ENCODE measurements around the gene GPR155.

DNA sequence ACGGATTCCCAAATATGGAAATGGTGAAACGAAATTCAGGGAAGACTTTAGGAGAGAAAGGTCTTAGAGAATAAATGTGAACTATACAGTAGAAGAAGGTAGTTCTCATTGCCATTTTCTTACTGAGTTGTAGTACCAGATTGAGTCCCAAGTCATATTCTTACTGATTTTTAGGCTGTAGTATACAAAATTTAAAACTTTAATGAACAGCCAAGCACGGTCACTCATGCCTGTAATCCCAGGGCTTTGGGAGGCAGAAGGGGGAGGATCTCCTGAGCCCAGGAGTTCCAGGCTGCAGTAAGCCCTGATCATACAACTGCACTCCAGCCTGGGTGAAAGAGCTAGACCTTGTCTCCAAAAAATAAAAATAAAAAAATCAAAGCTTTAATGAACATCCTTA, 89.1 kb downstream of the GPR155 start:
- TF ChIP-seq, protein P1, sequence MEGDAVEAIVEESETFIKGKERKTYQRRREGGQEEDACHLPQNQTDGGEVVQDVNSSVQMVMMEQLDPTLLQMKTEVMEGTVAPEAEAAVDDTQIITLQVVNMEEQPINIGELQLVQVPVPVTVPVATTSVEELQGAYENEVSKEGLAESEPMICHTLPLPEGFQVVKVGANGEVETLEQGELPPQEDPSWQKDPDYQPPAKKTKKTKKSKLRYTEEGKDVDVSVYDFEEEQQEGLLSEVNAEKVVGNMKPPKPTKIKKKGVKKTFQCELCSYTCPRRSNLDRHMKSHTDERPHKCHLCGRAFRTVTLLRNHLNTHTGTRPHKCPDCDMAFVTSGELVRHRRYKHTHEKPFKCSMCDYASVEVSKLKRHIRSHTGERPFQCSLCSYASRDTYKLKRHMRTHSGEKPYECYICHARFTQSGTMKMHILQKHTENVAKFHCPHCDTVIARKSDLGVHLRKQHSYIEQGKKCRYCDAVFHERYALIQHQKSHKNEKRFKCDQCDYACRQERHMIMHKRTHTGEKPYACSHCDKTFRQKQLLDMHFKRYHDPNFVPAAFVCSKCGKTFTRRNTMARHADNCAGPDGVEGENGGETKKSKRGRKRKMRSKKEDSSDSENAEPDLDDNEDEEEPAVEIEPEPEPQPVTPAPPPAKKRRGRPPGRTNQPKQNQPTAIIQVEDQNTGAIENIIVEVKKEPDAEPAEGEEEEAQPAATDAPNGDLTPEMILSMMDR (conservative IDR thresholded peaks at IDR 0.05; ENCODE audit: low read length), result no peak
- TF ChIP-seq EZH2phosphoT487 (IDR thresholded peaks at IDR 0.05; ENCODE audit: borderline replicate concordance), result no peak

All from Loucy (cell line).